Measurements from ENCODE around the gene ERBB2.

ERBB2 gene

DNA sequence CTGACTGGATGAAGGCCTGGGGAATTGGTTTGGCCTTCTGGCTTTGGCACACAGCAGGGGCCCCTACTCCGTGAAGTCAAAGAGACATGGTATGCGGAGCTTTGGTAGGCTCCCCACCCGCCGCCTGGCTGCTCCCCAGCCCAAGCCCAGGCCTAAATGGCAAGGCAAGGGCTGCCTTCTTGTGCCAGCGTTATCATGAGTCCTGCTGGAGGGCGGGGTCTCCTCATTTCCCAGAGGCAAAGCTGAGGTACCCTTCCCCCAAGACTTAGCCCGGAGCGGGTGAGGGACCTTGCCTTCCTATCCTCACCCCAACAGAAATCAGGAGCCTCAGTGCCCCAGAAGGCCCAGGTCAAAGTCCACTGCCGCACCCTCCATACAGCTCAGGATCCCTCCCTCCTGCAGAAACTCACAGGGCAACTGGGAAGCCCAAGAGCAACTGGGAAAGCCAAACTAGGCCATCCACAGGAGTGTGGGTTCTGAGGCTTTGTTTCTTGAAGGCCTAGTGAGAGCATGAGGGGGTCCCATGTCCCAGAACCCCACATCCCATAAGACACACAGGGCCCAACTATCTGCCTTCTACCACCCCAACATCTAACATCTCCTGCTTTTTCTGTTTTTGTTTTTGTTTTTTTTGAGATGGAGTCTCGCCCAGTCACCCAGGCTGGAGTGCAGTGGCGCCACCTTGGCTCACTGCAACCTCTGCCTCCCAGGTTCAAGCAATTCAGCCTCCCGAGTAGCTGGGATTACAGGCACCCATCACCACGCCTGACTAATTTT, 21.3 kb upstream of the ERBB2 start:
- H3K27me3 Mint-ChIP-seq (ENCODE audit: low read depth) = no peaks in the 10 kb centered on the region
- H3K36me3 Mint-ChIP-seq (ENCODE audit: low read depth) = peaks cover 25% of the 10 kb centered on the region
- no peaks in the 10 kb centered on the region for H3K9me3 Mint-ChIP-seq
- no peak for DNase-seq (ENCODE audit: low spot score)
- peaks cover 46% of the 10 kb centered on the region for H3K4me1 Mint-ChIP-seq (ENCODE audit: low read depth)
- peak overlapping the region; percentile 88 for H3K27ac Mint-ChIP-seq
- no peak overlapping the region for H3K4me3 Mint-ChIP-seq

DNA sequence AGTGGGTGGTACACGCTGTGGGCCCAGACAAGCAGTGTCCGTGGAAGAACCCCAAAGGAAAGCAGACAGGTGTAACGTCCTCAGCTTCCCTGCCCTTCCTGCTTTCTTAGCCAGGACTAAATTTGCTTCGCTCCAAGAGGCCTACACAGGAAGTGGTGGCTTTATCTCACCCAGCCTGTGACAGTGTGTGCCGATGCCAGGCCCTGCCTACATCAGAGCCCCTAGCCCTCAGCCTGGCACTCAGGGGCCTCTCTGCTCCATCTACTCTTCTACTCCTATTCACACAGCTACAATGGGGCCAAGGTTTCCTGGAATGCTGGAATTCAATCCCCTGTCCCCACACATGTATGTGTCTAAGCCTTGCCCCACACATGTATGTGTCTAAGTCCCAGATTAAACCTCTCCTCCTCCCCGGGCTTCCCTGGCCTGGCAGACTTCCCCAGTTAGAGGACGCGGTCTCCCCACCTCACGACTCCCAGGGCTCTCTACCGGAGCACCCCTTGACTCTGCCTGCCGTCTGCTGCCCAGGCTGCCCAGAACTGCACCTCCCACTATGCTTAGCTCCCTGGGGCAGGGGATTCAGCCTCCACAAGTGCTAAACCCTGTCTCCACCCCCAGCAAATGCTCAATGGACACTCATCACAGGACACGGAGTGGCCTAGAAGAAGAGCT, 20.2 kb upstream of the ERBB2 start:
- DNase-seq (ENCODE audit: low spot score) = peak; percentile 18
- Mint-ChIP-seq H3K27ac (peak overlapping the region; percentile 88), H3K4me1 (ENCODE audit: low read depth) (peaks cover 46% of the 10 kb centered on the region), H3K4me3 (peak overlapping the region; percentile 56), H3K9me3 (no peaks in the 10 kb centered on the region), H3K27me3 (ENCODE audit: low read depth) (no peaks in the 10 kb centered on the region), H3K36me3 (ENCODE audit: low read depth) (peaks cover 27% of the 10 kb centered on the region)

DNA sequence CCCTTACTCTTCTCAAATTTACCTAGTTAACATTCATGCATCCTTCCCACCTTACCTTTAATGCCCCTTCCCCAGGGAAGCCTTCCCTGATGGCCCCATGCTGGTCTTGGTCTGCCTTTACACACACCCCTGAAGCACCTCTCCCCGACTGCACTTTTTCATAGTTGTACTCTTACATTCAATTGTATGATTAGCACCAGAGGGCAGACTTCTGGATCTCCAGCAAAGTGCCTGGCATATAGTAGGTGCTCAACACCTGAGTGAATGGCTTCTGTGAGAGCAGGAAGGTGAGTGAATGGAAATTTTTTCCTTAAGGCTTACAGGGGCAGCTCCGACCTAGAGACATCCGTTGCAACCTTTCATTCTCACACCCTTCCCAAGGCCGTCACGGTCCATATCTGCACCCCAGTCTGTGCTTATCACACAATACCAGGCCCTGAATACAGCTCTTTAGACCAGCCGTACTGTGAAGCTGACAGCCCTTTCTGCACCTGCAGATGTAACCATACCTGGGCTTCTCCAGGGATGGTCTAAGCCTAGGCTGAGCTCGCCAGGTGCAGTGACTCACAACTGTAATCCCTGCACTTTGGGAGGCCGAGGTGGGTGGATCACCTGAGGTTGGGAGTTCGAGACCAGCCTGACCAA, 16.4 kb upstream of the ERBB2 start:
- H3K27me3 Mint-ChIP-seq (ENCODE audit: low read depth) = no peaks in the 10 kb centered on the region
- no peak for DNase-seq (ENCODE audit: low spot score)
- H3K4me3 Mint-ChIP-seq = no peak overlapping the region
- peaks cover 33% of the 10 kb centered on the region for H3K4me1 Mint-ChIP-seq (ENCODE audit: low read depth)
- peaks cover 30% of the 10 kb centered on the region for H3K36me3 Mint-ChIP-seq (ENCODE audit: low read depth)
- no peaks in the 10 kb centered on the region for H3K9me3 Mint-ChIP-seq
- peak overlapping the region; percentile 24 for H3K27ac Mint-ChIP-seq

DNA sequence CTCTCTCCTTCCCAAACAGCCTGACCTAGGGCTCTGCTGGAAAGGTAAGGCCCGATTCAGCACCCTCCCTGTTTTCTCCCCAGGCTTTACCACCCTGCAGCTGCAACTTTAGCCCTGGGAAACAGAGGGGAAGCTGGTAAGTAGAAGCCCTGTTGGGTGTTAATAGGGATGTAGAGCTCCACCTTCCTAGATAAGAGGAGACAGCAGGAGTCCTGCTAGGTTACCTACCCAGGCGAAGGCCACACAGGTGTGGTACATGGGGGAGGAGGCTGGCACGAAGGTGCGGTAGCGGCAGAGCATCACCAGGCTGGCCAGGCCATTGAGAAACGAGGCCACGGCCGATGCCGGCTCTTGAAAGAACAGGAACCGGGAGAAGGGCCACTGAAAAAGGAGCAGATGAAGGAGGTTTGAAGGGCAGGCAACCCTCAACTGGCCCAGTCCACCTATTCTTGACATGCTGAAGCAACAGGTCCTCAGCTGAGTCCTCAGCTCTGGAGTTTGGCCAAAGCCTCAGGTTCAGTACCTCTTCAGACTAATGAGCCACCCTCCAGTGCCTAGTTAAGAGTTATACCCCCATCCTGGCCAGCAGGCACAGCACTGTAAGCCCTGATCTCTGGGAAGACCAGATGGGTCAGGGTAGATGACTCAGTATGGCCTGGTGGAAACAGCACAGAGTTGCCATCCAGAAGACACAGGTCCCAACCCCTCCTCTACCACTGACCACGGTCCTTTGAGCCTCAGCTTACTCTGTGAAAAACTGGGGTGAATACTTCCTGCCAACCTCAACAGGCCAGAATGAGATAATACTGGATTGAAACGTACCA, 15.3 kb upstream of the ERBB2 start:
- Mint-ChIP-seq H3K27me3 (ENCODE audit: low read depth) (no peaks in the 10 kb centered on the region), H3K9me3 (no peaks in the 10 kb centered on the region), H3K27ac (no peak overlapping the region), H3K36me3 (ENCODE audit: low read depth) (peaks cover 21% of the 10 kb centered on the region), H3K4me3 (no peak overlapping the region), H3K4me1 (ENCODE audit: low read depth) (peaks cover 28% of the 10 kb centered on the region)
- no peak for DNase-seq (ENCODE audit: low spot score)

DNA sequence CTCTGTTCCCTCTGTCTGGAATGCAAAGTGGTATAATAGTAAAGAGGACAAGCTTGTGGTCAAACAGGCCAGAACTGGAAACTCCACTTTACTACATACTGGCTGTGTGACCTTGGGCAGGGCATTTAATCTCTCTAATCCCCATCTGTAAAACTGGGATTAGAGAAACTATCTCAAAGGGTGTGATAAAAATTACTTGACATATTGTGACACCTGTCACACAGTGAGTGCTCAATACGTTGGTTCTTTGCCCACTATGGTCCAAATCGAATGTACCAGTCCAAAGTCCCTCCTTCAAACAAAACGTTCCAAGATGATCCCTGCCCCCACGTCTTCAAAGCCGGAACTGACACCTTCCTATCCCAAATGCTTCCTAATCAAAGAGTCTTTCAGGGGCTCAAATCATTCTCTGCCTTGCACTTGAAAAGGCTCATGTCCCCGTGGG, 12.7 kb upstream of the ERBB2 start:
- peak overlapping the region; percentile 96 for H3K4me3 Mint-ChIP-seq
- peaks cover 21% of the 10 kb centered on the region for H3K4me1 Mint-ChIP-seq (ENCODE audit: low read depth)
- DNase-seq (ENCODE audit: low spot score) = no peak
- H3K27ac Mint-ChIP-seq = no peak overlapping the region
- H3K9me3 Mint-ChIP-seq = no peaks in the 10 kb centered on the region
- H3K36me3 Mint-ChIP-seq (ENCODE audit: low read depth) = peaks cover 19% of the 10 kb centered on the region
- no peaks in the 10 kb centered on the region for H3K27me3 Mint-ChIP-seq (ENCODE audit: low read depth)

DNA sequence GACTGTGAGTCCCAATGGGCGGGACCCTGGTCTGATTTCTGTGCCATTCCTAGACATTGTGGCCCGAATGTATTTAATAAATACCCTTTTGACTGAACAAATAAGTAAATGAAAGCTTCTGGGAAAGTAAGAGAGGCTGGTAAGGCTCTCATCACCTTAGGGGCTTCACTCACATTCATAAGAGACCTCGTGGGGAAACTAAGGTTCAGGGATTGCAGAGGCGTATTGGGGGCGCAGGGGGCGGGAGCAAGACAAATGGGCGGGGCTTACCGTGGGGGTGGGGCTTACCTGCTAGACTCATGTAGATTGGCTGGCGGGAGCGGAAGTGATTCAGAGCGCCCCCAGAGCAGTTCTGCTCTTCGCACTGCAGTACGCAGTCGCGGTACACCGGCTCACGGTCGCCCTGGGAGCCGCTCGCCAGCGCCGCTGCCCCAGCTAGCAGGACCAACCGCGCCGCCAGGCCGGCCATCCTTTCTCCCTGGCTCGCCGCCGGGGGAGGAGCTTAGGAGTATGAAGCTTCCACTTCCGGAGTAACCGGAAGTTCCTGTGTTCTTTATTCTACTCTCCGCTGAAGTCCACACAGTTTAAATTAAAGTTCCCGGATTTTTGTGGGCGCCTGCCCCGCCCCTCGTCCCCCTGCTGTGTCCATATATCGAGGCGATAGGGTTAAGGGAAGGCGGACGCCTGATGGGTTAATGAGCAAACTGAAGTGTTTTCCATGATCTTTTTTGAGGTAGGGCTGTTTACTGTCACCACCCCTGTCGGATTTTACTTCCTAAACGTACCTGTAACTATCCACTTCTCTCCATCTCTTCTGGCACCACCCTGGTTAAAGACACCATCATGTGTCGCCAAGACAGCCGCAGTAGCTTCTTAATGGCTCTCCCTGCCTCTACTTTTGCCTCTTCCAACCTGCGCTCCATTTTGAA, 12.1 kb upstream of the ERBB2 start, which contains the start of gene PGAP3:
Gene PGAP3 (minus strand): TSS at position 512 of the 929 bp plus-strand sequence. CDS start 43 bp downstream, at position 469.
- H3K9me3 Mint-ChIP-seq = no peaks in the 10 kb centered on the region
- H3K27ac Mint-ChIP-seq = peak within 1 kb of the TSS; percentile 95
- H3K36me3 Mint-ChIP-seq (ENCODE audit: low read depth) = peaks cover 13% of the 10 kb centered on the region
- peak; percentile 83 for DNase-seq (ENCODE audit: low spot score)
- H3K27me3 Mint-ChIP-seq (ENCODE audit: low read depth) = no peaks in the 10 kb centered on the region
- peaks cover 21% of the 10 kb centered on the region for H3K4me1 Mint-ChIP-seq (ENCODE audit: low read depth)
- H3K4me3 Mint-ChIP-seq = peak within 1 kb of the TSS; percentile 96

DNA sequence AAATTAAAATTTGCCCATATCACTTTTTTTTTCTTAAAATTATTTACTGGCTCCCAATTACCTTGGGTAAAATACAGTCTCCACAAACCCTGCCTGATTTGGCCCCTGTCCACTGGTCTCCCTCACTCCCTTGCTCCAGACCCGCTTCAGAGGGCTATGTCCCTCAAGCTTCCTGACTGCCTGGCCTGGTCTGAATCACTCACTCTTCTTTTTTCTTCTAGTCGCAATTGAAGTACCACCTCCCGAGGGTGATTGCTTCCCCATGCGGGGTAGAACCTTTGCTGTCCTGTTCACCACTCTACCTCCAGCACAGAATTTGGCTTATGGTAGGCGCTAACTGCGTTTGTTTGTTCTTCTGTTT, 11.4 kb upstream of the ERBB2 start:
- peaks cover 8% of the 10 kb centered on the region for H3K36me3 Mint-ChIP-seq (ENCODE audit: low read depth)
- H3K27me3 Mint-ChIP-seq (ENCODE audit: low read depth) = no peaks in the 10 kb centered on the region
- no peak for DNase-seq (ENCODE audit: low spot score)
- H3K4me3 Mint-ChIP-seq = peak overlapping the region; percentile 96
- H3K4me1 Mint-ChIP-seq (ENCODE audit: low read depth) = peaks cover 21% of the 10 kb centered on the region
- H3K9me3 Mint-ChIP-seq = no peaks in the 10 kb centered on the region
- peak overlapping the region; percentile 95 for H3K27ac Mint-ChIP-seq

DNA sequence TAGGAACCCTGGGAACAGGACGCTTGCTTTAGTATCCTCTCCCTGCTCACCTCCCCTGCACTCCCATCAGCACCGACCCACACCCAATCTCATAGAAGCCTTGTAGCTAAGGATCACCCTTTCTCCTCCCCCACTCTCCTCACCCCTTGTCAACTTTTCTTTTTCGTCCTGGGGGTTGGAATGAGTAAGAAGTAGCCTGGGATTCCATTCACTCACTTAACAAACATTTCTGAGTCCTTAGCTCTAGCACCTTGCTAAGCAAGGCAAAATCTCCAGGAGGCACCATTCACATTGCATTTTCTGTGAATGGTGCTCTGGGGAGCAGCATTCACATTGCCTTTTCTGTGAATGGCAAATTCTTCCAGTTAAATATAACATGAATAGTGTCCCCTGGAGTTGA, 10.9 kb upstream of the ERBB2 start:
- H3K27me3 Mint-ChIP-seq (ENCODE audit: low read depth) = no peaks in the 10 kb centered on the region
- H3K9me3 Mint-ChIP-seq = no peaks in the 10 kb centered on the region
- H3K36me3 Mint-ChIP-seq (ENCODE audit: low read depth) = peaks cover 7% of the 10 kb centered on the region
- peaks cover 21% of the 10 kb centered on the region for H3K4me1 Mint-ChIP-seq (ENCODE audit: low read depth)
- H3K4me3 Mint-ChIP-seq = peak overlapping the region; percentile 96
- no peak for DNase-seq (ENCODE audit: low spot score)
- H3K27ac Mint-ChIP-seq = peak overlapping the region; percentile 95

DNA sequence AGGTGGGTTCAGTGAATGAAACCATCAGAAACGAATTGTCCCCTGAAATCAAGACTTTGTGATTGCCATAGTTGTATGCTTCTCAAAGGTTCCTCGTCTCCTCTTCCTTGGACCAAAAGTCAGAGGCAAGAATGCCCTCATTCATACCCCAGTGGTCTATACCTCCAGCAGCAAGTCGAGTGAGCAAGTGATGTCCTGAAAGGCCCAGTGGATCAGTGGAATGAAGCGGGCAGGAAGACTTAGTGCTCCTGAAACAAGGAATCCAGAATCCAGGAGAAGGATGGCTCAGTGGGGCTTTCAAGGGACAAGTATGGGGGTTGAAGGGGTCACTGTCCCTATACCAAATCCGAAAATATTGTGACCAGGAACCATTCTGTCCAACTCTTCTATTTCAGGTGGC, 5.3 kb upstream of the ERBB2 start:
- H3K27me3 Mint-ChIP-seq (ENCODE audit: low read depth) = peaks cover 9% of the 10 kb centered on the region
- no peaks in the 10 kb centered on the region for H3K36me3 Mint-ChIP-seq (ENCODE audit: low read depth)
- no peak for DNase-seq (ENCODE audit: low spot score)
- H3K4me3 Mint-ChIP-seq = no peak overlapping the region
- peaks cover 1% of the 10 kb centered on the region for H3K4me1 Mint-ChIP-seq (ENCODE audit: low read depth)
- no peaks in the 10 kb centered on the region for H3K9me3 Mint-ChIP-seq
- no peak overlapping the region for H3K27ac Mint-ChIP-seq

DNA sequence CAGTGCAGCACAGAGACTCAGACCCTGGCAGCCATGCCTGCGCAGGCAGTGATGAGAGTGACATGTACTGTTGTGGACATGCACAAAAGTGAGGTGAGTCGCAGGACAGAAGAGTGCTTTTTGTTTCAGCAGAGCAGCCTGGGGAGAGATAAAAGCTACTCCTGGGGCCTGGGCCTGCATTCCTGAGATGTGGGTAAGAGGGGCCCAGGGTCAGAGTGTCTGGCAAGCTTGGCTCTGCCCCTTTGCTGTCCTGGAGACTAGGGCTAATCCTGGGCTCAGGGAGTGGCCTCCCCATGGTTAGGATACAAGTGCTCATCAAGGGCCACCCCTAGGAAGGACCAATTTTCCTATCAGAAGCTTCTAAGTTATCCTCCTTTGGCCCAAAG, 4.8 kb upstream of the ERBB2 start:
- H3K36me3 Mint-ChIP-seq (ENCODE audit: low read depth) = no peaks in the 10 kb centered on the region

DNA sequence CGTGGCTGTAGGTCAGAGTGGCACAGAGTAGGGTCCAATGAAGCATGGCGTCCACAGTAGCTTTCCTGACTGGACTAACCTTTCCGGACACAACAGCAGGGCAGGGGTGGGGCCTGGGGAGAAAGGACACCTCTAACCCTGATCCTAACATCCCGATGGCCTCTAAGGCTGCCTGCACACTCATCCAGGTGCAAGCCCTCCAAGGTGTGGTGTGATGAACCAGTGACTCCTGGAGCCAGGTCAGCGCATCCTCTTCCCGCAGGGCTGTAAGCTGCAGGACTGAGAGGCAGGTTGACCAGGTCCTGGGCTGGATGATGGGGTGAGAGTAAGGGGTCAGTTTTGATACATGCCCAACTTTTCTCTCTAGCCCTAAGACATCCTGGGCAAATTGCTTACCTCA, 3.1 kb upstream of the ERBB2 start:
- no peaks in the 10 kb centered on the region for H3K36me3 Mint-ChIP-seq (ENCODE audit: low read depth)
- no peak overlapping the region for H3K27ac Mint-ChIP-seq
- peaks cover 25% of the 10 kb centered on the region for H3K27me3 Mint-ChIP-seq (ENCODE audit: low read depth)
- no peak for DNase-seq (ENCODE audit: low spot score)
- H3K4me1 Mint-ChIP-seq (ENCODE audit: low read depth) = peaks cover 7% of the 10 kb centered on the region
- no peaks in the 10 kb centered on the region for H3K9me3 Mint-ChIP-seq
- H3K4me3 Mint-ChIP-seq = no peak overlapping the region

More for the DNA sequence above, 4.8 kb upstream of the ERBB2 start:
- peaks cover 12% of the 10 kb centered on the region for H3K27me3 Mint-ChIP-seq (ENCODE audit: low read depth)
- H3K27ac Mint-ChIP-seq = no peak overlapping the region
- no peaks in the 10 kb centered on the region for H3K9me3 Mint-ChIP-seq
- H3K4me3 Mint-ChIP-seq = no peak overlapping the region
- no peak for DNase-seq (ENCODE audit: low spot score)
- H3K4me1 Mint-ChIP-seq (ENCODE audit: low read depth) = peaks cover 4% of the 10 kb centered on the region

DNA sequence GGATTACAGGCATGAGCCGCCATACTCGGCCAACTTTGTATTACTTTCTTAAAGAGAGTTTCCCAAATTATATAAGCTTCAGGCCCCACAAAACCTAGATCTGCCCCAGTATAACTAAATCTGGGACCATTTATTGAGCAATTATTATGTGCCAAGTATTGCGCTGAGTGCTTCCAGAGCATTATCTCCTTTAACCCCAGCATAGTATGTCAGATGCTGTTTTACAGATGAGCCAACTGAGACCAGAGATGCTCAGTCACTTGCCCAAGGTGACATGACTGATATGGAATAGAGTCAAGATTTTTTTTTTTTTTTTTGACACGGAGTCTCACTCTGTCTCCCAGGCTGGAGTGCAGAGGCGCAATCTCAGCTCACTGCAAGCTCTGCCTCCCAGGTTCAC, 1.9 kb upstream of the ERBB2 start:
- H3K36me3 Mint-ChIP-seq (ENCODE audit: low read depth) = no peaks in the 10 kb centered on the region
- no peak overlapping the region for H3K27ac Mint-ChIP-seq
- H3K4me3 Mint-ChIP-seq = no peak overlapping the region
- H3K9me3 Mint-ChIP-seq = no peaks in the 10 kb centered on the region
- peaks cover 37% of the 10 kb centered on the region for H3K27me3 Mint-ChIP-seq (ENCODE audit: low read depth)
- no peak for DNase-seq (ENCODE audit: low spot score)
- peaks cover 7% of the 10 kb centered on the region for H3K4me1 Mint-ChIP-seq (ENCODE audit: low read depth)
